Hepatic stellate cell (primary cell): ENCODE data around the gene GPRC5C.
A peak's percentile ranks its signal among the peaks of the same experiment; 100 is the strongest.
"Not testable (repeated sequence)": the region's sequence is repeated elsewhere in the genome, so short reads cannot be mapped to it uniquely, and the experiment has no call there.

ENCODE experiments used
- DNase-seq: peaks from one replicate; pipeline ENCODE4 v3.0.0; 2011; ENCODE audit warnings: low spot score

The GPRC5C gene

DNA sequence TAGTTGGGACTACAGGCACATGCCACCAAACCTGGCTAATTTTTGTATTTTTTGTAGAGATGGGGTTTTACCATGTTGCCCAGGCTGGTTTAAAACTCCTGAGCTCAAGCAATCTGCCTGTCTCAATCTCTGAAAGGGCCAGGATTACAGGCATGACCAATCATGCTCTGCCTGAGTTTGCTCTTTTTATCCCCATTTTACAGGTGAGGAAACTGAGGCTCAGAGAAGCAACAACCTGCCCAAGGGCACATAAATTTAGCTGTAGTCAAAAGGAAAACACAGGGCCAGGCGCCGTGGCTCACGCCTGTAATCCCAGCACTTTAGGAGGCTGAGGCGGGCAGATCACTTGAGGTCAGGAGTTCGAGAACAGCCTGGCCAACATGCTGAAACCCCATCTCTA lies 26.6 kb upstream of the GPRC5C start:
- DNase-seq: not testable (repeated sequence)

DNA sequence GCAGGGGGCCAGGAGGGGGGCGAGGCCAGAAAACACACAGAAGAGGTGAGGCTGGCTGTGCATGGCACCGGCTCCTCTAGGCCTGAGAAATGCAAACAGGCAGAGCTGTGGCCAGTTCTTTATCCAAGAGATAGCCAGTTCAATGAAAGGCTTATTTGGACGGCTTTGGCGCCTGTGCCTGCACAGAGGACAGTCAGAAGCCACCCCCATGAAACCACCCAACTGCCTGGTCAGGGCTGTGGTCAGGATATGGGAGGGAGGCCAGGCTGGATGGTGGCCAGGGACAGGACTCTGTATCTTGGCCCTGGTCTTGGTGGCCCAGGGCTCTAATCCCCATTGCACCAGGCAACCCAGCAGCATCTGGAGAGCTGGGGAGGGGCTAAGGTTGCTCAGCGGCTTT lies 24.5 kb upstream of the GPRC5C start:
- no peak for DNase-seq

DNA sequence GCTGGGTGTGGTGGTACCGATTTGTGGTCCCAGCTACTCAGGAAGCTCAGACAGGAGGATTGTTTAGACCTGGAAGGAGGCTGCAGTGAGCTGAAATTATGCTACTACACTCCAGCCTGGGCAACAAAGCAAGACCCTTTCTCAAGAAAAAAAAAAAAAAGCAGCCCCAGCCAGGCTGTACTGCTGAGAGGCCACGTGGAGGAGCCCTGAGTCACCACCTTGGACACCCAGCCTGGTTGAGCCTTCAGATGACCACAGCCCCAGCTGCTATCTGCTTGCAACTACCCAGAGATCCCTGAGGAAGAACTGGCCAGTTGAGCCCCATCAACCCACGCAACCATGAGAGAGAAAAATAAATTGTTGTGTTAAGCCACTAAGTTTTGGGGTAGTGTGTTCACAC lies 23.6 kb upstream of the GPRC5C start:
- DNase-seq: no peak

DNA sequence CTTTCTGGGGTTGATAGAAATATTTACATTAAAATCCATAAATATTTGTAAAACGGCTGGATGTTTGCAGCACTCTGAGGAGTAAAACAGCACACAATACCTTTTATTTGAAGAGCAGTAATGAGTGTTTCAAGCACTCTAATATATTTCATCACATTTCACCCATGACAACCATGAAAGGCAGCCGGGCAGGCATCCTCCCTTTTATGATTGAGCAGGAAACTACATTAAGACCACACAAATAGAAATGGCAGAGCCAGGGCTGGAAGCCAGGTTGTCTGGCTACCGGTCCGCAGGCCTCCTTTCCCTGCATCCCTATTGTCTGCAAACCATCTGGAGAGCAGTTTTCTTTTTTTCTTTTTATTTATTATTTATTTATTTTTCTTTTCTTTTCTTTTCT lies 23.1 kb upstream of the GPRC5C start:
- no peak for DNase-seq

DNA sequence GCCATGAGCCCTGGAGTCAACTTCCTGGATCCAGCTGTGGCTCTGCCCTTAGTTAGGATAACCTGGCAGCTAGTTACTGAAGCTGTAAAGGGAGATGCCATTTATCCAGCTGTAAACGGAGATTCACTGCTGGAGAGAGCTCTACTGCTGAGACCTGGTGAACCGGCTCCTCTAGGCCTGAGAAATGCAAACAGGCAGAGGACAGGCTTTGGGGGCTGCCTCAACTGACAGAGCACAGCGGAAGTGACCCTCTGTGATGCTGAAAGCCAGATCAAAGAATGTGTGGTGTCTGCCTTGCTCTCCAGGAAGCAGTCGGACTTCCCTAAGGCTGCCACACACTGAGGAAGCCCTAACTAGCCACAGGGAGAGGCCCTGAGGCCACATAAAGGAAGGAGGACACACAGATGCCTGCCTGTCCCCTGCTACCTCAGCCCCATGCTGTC lies 21.9 kb upstream of the GPRC5C start:
- DNase-seq: no peak

DNA sequence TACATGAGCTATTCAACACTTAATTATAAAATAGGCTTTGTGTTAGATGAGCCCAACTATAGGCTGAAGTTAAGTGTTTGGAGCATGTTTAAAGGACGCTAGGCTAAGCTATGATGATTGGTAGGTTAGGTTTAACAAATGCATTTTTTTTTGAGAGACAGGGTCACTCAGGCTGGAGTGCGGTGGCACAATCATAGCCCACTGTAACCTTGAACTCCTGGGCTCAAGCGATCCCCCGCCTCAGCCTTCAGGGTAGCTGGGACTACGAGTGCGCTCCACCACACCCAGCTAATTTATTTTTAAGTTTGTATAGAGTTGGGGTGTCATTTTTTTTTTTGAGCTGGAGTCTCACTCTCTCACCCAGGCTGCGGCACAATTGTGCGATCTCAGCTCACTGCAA lies 19.3 kb upstream of the GPRC5C start:
- DNase-seq: no peak

DNA sequence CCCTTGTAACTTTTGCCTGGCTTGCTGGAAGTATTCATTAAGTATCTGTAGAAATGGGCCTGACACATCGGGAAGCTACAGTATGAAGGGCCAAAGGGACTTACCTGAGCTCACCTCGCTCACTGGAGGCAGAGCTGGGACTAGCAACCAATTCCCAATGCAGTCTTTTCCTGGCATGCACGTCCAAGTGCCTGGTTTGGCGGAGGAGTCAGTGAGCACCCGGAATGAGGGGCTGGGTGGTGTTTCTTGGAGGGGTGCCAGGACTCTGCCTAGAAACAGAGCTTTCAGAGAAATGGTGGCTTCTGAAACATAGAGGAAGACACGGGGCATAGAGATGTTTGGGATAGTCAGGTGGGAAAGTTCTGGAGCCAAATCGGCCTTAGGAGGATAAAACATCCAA lies 18.4 kb upstream of the GPRC5C start:
- no peak for DNase-seq

DNA sequence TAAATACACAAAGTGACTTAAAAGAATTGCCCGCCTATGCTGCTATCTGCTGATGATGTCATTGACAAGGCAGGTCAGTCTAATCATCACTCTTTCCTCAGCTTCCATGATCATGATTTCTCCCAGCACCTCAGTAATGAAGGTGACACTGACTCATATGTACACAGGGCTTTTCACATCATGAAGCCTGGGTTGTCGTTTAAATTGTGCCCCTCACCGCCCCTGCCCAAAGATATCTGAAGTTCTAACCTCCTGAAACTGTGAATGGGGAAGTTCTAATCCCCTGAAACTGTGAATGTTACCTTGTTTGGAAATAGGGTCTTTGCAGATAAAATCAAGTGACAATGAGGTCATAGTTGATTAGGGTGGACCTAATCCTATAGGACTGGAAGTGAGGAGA lies 17.4 kb upstream of the GPRC5C start:
- DNase-seq: no peak

DNA sequence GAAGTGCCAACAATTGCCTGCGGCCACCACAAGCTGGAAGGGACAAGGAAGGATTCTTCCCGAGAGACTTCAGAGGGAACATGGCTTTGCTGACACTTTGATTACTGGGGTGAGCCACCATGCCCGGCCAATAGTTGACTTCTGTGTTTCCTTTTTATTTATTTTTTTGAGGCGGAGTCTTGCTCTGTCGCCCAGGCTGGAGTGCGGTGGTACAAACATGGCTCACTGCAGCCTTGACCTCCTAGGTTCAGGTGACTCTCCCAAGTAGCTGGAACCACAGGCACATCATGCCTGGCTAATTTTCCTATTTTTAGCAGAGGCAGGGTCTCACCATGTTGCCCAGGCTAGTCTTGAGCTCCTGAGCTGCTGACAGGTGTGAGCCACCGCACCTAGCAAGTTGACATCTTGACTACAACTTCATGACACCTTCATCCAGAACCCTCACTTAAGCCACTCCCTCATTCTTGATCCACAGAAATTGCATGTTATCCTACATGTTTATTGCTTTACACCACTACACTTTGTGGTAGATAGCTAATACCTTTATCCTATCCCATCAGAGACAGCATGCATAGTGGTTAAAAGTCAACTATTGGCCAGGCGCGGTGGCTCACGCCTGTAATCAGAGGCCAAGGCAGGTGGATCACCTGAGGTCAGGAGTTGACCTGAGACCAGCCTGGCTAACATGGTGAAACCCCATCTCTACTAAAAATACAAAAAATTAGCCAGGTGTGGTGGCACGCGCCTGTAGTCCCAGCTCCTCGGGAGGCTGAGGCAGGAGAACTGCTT lies 16.1 kb upstream of the GPRC5C start:
- no peak for DNase-seq

DNA sequence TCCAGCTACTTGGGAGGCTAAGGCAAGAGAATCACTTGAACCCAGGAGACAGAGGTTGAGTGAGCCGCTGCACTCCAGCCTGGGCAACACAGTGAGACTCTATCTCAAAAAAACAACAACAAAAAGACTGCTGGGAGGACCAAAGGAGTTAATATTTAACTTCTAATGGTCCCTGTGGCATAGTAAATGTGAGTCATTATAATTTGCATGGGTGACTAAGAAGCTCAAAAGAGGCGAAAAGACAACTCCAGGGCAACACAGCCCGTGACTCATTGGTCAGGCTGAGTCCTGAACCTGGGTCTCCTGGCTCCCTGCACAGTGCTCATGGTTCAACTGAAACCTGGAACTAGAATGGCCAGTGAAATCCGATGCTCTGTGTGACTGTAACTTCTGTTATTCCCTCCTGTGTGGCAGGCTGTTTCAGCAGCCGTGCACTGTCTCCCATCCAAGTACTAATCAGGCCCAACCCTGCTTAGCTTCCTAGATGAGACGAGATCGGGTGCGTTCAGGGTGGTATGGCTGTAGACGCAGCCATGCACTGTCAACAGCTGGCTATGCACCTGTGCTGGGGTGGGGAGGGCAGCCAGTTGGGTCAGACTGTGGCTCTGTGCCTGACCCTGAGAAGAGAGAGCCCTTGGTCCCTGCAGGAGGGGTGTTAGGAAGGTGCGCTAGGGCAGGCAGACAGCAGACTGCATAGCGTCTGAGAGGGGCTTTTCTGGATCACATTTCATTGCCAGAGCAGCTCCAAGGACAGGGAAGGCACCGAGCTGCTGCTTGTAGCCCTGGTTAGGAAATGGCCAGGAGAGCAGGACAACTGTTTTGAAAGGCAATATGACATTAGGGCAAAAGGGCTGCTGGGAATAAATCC lies 14.5 kb upstream of the GPRC5C start:
- DNase-seq: no peak

DNA sequence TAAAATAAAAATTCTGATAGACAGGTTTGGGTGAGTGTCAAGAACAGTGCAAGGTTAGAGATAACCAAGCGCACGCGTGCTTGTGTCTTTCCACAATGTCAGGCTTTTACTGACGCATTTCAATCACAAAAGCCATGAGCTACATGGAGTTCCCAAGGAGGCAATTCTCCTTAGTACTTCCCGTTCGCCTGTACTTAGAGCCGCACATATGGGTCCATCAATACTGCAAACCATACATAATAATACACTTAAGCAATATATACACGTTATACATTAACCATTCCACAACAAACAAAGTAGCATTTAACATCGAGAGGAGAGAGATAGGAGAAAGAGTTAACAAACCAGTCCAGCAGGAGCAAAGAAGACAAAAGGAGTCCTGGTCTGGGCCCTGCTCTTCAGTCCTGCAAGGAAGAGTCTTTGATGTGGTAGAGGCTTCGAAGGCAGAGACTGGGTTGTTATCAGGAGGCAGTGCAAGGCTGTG lies 11.9 kb upstream of the GPRC5C start:
- no peak for DNase-seq

DNA sequence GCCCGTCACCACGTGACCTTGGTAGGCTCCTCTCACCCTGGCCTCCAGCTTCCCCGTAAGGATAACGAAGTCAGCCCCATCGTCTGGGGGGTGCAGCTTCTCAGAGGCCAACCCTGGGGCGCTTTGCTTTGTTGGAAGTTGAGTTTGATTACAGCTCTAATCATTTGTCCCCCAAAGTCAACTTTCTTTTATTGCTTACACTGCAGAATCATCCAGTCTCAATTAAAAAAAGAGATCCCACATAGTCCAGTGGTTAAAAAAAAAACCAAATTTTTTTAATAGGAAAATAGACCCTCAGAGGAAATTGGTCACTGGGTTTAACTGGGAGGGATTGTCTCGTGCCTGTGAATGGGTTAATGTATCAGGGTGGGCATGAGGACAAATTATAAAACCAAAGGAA lies 7.8 kb upstream of the GPRC5C start:
- no peak for DNase-seq

DNA sequence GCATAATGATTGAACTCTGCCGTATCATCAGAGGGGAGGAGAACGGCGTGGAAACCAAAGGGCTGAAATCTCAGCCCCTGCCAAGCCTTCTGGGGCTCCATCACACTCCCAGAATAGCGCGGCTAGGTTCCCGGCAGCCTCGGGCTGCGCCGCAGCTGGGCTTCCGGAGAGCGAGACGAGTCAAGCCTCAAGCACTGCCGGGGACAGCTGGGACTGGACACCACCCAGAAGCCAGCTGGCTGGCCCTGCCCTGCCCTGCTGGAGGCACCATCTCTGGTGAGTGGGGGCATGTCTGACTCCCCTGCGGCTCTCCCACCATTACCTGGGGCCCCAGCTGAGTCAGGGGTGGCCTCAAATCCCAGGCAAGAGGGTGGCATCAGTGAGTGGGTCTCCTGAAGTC lies 7.2 kb upstream of the GPRC5C start:
- no peak for DNase-seq

DNA sequence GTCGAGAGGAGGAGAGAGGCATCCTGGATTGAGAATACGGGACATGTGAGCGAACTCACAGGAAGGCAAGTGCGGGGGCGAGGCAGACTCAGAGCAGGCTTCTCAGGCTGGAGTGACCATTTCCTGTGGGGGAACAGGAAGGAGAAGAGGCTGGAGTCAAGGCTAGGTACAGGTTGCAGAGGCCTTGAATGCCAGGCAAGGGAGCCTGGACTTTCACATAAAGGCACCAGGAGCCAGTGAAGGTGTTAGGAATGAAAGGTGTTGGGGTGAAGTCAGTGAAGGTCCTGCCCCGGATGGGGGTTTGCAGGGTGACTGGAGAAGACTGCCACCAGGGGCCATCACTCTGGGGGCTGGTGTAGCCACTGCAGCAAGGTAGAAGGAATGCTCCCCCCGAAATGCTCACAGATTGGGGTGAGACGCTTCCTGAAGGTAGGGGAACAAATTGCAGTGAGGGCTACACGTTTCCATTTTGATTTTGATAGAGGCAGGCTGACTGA lies 5.3 kb upstream of the GPRC5C start:
- DNase-seq: no peak

DNA sequence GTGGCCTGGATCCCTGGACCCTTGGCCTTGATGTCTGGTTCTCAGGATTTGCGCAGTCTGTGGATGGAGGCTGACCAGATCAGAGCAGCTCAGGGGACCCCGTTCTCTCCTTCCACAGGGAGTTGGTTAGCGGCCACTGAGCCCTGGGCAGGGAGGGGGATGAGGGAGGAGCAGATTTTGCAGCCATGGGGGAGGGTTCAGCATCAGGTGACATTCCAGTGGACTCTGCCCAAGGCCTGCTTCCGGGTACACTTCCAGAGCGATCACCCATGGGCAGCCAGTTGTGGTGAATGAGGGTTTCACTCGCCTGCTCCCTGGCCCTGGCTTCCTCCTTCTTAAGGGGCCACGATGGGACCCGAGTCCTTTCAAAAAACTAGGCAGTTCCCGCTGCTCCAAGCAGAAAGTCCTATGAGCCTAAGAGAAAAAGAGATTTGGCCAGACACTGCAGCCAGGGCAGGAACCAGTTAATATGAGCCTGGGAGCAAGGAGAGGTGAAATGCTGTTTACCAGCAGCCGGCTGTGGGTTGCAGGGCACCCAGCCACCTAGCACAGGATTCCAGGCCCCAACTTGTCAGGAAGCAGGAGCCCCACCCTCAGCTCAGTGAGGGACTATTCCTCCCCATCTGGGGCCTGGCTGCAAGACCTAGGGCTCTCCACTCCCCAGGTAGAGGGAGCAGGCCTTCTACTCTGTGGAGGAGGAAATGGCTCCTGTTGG lies 4.7 kb upstream of the GPRC5C start:
- DNase-seq: no peak

DNA sequence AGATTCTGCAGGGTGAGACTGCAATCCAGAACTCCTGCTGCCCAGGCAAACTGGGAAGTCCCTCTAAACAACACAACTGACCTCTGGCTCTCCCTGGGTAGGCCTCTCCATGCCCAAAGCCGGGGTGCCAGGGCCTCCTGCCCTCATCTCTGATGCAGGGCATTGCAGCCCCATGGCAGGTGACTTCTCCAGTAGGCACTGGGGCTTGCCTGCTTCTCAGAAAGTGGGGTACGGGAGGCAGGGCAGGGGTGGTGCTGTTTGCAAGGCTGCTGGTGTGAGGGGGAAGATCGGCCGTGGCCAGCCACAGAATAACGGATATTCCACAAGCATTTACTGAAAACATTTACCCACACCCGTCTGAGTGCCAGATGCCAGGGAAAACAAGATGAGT lies 4.1 kb upstream of the GPRC5C start:
- DNase-seq: no peak

DNA sequence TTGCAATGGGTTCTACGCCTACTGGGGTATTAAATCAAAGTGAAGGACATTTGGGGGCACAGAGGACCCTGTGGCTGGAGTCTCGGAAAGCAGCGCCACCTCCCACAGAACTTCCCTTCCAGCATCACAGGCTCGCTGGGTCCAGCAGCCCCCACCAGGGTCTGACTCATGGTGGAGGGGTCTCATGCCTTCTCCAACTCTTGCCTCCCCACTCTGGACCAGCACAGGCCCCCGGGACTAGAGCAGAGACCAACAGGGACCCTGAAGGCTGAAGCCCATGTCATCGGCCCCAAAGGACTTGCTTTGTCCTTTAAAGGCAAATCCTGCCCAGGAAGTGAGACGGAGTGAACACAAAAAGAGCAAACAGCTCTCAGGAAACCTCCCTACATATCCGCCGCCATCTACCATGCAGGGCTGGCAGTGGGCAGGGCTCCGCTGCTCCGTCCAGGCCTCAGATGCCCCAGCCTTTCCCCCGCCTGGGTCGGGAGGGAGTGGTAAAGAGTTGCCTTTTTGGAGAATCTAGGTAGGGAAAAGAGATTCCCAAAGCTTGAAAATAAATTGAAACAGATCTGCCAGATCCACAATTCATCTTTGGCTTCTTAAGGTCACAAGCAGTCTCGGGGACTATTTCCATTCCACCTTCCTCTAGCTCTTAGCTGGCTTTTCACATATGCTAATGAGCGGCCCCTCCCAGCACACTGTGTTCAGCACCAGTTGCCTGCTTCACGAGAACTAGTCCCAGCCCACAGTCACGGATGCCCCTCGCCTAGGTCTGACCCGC lies 2.1 kb upstream of the GPRC5C start:
- no peak for DNase-seq

DNA sequence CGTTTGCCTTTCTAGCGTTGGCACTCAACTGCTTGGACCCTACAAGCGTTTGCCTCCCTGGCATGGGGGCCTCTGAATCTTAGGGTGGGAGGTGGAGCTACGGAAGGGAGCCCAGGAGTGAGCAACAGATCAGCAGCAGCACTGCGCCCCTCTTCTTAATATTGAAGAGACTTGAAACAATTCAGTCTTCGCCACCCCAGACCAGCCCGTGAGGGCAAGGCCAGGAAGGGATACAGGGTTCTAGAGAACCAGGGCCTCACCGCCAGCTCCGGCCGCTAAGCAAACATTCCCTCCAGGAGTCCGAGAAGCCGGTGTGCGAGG lies 1.5 kb upstream of the GPRC5C start:
- DNase-seq: no peak

DNA sequence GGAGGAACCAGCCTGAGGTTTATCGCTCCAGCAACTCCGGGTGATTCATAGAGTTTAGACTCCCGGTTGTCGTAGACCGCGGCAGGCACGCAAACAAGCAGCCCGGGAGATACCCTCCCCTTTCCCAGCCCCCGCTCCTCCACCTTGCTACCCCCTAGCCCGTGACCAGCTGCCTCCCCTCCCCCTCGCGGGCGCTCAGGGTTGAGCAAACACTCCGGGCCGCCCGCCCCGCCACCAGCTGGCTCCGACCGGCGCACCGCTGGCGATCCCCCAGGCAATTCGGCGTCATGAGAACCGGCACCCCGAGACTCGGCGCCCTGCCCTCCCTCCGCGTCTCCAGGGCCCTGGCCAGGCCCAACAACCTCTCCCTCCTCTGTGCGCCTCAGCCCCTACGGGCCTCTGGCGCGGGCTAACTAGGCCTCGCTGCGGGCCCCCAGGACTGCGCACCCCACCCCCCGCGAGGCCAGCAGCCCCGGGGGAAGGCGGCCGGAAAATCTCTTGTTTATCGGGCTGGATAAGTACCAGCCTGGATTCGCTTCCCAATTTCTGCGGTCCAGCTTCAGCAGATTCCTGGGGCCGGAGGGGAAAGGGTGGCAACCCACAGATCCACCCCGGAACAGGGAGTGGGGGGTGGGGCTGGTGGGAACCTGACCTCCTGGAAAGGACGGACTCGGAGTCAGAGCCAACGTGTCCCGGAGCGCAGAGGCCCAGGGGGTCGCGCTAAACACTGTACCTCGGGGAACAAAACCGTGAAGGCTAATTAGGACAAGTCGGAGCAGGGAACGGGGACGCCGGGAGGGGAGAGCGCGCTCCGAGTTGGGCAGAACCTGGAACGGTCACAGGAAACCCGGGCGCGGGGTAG lies 951 bp upstream of the GPRC5C start:
- peak; percentile 43 for DNase-seq

DNA sequence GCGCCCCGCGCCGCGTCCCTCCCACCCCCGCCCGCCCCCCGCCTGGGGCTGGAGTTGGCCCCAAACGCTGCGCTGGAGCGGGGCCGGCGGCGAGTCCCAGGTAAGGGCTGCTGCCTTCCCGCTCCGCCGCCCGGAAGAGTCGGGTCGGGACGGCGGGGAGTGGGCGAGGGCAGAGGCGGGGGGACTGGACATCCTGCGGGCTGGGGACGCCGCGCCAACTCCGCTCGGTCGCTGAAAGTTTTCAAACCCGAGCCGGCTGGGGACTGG lies 469 bp downstream of the GPRC5C start:
- DNase-seq: no peak

DNA sequence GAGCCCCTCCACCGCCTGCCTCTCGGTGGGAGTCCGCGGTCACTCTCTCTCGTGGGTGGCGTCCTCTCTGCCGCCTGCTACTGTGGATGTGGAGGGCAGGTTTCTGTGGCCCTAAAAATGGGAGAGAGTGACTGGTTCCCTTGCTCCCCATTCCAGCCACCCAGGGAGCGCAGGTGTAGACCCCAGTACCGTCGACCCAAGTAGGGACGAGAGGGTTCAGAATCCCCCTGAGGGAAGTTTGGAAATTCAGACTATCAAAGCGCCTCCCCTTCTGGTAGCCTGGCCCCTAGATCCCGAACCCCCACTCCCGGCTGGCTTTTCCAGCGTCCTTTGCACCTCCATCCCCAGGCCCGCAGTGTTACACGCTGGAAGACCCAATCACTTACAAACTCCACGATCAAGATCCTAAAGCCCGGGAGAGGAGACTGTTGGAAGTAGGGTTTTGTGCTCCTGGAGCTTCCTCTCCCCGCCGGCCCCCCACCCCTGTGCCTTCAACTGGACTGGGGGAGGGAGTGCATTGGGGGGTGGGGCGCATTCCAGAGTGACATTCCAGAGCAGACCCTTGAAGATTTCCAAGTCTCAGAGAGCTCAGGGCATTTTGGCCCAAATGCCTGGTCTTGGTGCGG lies 991 bp downstream of the GPRC5C start:
- DNase-seq: no peak
